ENCODE data around the gene SLC7A7. TPM values are rescaled to one million over a fixed set of nuclear protein-coding genes. Genes with fewer than 3 reads are reported as not detected.
A peak's percentile ranks its signal among the peaks of the same experiment; 100 is the strongest.

Gene SLC7A7
- total and polyA plus RNA-seq, 2 of the 13 experiments (the other 11 are each of a cell fraction or from before 2014, with no cell fraction given) = 0.13 to 0.63 TPM

DNA sequence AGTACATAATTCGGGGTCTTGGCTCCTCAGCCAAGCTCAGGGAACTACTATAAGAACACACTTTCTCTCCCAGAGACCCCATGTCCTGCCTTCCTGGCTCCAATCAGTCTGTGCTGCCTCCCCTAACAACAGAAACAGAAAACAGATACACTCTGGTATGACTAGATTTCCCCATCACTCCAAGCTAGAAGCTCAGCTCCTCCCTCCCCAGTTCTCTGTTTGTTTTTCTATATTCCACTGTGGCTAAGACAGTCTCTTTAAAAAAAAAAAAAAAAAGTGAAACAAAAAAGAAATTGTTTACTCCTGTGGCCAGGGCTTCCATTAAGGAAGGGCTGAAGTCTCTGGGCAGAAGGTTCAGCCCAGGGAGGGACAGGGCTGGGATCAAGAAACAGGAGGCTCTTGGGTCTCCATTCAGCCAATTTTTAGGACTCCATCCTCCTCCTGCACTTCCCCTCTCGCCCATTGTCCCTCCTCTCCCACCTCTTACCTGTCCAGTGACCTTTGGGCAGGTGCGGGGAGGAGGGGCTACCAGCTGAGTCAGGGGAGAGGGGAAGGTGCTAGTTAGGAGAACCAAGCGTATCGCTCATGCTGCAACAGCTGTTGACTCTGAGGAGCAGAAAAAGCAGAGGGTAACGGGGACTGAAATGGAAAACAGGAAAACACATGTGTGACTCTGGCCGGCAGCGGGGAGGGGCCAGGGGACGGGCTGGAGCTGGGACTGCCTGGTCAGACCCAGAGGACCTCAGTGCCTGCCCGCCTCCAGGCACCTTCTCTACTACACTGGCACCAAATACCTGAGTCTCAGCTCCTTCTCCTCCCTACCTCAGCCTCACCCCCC is 4.1 kb upstream of the SLC7A7 start (continued):
- TF ChIP-seq NFKB2 (CRISPR knock-in tag; IDR thresholded peaks at IDR 0.05; ENCODE audit: borderline replicate concordance) = peak; percentile 93; the same call in 1 of the 2 replicates
- no peak for TF ChIP-seq AHR (CRISPR knock-in tag; IDR thresholded peaks at IDR 0.05)
- no peak for TF ChIP-seq ZNF543 (CRISPR knock-in tag; IDR thresholded peaks at IDR 0.05)
- no peak for TF ChIP-seq MTF1 (CRISPR knock-in tag; IDR thresholded peaks at IDR 0.05)
- TF ChIP-seq ZBTB4 (CRISPR knock-in tag; IDR thresholded peaks at IDR 0.05; ENCODE audit: borderline replicate concordance) = no peak
- no peak for TF ChIP-seq ZNF644 (CRISPR knock-in tag; IDR thresholded peaks at IDR 0.05; ENCODE audit: low read depth)
- TF ChIP-seq ZNF839 (CRISPR knock-in tag; IDR thresholded peaks at IDR 0.05; ENCODE audit: borderline replicate concordance) = no peak
- 0 out of 2 replicates have a peak, but pooled peaks have one; percentile 35 for TF ChIP-seq HNF1B (CRISPR knock-in tag; IDR thresholded peaks at IDR 0.05)
- TF ChIP-seq, protein P1, sequence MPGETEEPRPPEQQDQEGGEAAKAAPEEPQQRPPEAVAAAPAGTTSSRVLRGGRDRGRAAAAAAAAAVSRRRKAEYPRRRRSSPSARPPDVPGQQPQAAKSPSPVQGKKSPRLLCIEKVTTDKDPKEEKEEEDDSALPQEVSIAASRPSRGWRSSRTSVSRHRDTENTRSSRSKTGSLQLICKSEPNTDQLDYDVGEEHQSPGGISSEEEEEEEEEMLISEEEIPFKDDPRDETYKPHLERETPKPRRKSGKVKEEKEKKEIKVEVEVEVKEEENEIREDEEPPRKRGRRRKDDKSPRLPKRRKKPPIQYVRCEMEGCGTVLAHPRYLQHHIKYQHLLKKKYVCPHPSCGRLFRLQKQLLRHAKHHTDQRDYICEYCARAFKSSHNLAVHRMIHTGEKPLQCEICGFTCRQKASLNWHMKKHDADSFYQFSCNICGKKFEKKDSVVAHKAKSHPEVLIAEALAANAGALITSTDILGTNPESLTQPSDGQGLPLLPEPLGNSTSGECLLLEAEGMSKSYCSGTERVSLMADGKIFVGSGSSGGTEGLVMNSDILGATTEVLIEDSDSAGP (CRISPR knock-in tag; IDR thresholded peaks at IDR 0.05; ENCODE audit: borderline replicate concordance) = peak; percentile 66; the same call in 1 of the 2 replicates
- TF ChIP-seq, protein P2, sequence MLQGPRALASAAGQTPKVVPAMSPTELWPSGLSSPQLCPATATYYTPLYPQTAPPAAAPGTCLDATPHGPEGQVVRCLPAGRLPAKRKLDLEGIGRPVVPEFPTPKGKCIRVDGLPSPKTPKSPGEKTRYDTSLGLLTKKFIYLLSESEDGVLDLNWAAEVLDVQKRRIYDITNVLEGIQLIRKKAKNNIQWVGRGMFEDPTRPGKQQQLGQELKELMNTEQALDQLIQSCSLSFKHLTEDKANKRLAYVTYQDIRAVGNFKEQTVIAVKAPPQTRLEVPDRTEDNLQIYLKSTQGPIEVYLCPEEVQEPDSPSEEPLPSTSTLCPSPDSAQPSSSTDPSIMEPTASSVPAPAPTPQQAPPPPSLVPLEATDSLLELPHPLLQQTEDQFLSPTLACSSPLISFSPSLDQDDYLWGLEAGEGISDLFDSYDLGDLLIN (CRISPR knock-in tag; IDR thresholded peaks at IDR 0.05; ENCODE audit: borderline replicate concordance) = no peak
- peak; percentile 35; the same call in 1 of the 3 replicates for TF ChIP-seq MXI1 (IDR thresholded peaks at IDR 0.05; ENCODE audit: borderline replicate concordance, low read depth, low read length)
- no peak for TF ChIP-seq ZNF17 (CRISPR knock-in tag; IDR thresholded peaks at IDR 0.05)
- TF ChIP-seq LCORL (IDR thresholded peaks at IDR 0.05) = peak; percentile 14; the same call in 1 of the 2 replicates
- TF ChIP-seq LCORL (CRISPR knock-in tag; IDR thresholded peaks at IDR 0.05) = peak; percentile 92
- no peak for TF ChIP-seq TRIM22 (IDR thresholded peaks at IDR 0.05)
- no peak for TF ChIP-seq ZNF572 (CRISPR knock-in tag; IDR thresholded peaks at IDR 0.05)
- peak; percentile 79; the same call in 1 of the 2 replicates for TF ChIP-seq ZNF136 (CRISPR knock-in tag; IDR thresholded peaks at IDR 0.05; ENCODE audit: low read depth)
- TF ChIP-seq ZFP1 (CRISPR knock-in tag; IDR thresholded peaks at IDR 0.05) = no peak
- TF ChIP-seq, protein P3, sequence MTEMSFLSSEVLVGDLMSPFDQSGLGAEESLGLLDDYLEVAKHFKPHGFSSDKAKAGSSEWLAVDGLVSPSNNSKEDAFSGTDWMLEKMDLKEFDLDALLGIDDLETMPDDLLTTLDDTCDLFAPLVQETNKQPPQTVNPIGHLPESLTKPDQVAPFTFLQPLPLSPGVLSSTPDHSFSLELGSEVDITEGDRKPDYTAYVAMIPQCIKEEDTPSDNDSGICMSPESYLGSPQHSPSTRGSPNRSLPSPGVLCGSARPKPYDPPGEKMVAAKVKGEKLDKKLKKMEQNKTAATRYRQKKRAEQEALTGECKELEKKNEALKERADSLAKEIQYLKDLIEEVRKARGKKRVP (CRISPR knock-in tag; IDR thresholded peaks at IDR 0.05) = peak in 1 of 2 experiments; percentile 25; a peak in 1 of 4 replicates

Data from HepG2 (cell line).